Measurements from ENCODE around the gene CFDP1. TPM values are rescaled to one million over a fixed set of nuclear protein-coding genes. Genes with fewer than 3 reads are reported as not detected.
A peak's percentile ranks its signal among the peaks of the same experiment; 100 is the strongest.
"Not testable (repeated sequence)": the region's sequence is repeated elsewhere in the genome, so short reads cannot be mapped to it uniquely, and the experiment has no call there.

Gene CFDP1
- total RNA-seq, 2 donors from 2014 or later = 47.5 to 49.7 TPM

- no peak overlapping the region for H3K27ac Mint-ChIP-seq
- DNase-seq (ENCODE audit: low spot score in 2 of 2) (no peak), ATAC-seq (no peak)
- H3K36me3 Mint-ChIP-seq = peaks cover 10% of the 10 kb centered on the region in 2 donors
- H3K9me3 Mint-ChIP-seq = no peaks in the 10 kb centered on the region
Observed at GRCh38 chr16:75282466-75283281, 150.6 kb downstream of the CFDP1 start.

GRCh38 chr16:75281826-75282225, 151.5 kb downstream of the CFDP1 start:
- DNase-seq (ENCODE audit: low spot score in 2 of 2) (no peak), ATAC-seq (no peak)
- no peaks in the 10 kb centered on the region for H3K9me3 Mint-ChIP-seq
- no peak overlapping the region for H3K27ac Mint-ChIP-seq
- H3K36me3 Mint-ChIP-seq = peaks cover 5 to 10% of the 10 kb centered on the region in 2 donors

DNA sequence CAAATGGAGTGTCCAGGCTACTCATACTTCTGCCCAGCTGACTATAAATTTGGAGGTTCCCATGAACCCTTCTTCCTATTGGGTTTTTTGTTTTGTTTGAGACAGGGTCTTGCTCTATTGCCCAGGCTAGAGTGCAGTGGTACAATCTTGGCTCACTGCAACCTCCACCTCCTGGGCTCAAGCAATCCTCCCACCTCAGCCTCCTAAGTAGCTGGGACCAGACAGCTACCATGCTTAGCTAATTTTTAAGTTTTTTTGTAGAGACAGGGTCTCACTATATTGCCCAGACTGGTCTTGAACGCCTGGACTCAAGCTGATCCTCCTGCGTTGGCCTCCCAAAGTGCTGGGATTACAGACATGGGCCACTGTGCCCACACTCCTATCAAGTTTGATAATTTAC, 152.3 kb downstream of the CFDP1 start:
- not testable (repeated sequence) for DNase-seq (ENCODE audit: low spot score in 2 of 2); H3K36me3 Mint-ChIP-seq; ATAC-seq; H3K9me3 Mint-ChIP-seq; H3K27ac Mint-ChIP-seq

GRCh38 chr16:75280331-75280804, 152.9 kb downstream of the CFDP1 start:
- Mint-ChIP-seq H3K36me3 (no peaks in the 10 kb centered on the region), H3K9me3 (no peaks in the 10 kb centered on the region), H3K27ac (no peak overlapping the region)
- no peak for DNase-seq (ENCODE audit: low spot score in 2 of 2)
- no peak for ATAC-seq

GRCh38 chr16:75279305-75279704, 154.0 kb downstream of the CFDP1 start:
- DNase-seq (ENCODE audit: low spot score in 2 of 2) (no peak), ATAC-seq (no peak)
- Mint-ChIP-seq H3K27ac (no peak overlapping the region), H3K36me3 (no peaks in the 10 kb centered on the region), H3K9me3 (no peaks in the 10 kb centered on the region)

DNA sequence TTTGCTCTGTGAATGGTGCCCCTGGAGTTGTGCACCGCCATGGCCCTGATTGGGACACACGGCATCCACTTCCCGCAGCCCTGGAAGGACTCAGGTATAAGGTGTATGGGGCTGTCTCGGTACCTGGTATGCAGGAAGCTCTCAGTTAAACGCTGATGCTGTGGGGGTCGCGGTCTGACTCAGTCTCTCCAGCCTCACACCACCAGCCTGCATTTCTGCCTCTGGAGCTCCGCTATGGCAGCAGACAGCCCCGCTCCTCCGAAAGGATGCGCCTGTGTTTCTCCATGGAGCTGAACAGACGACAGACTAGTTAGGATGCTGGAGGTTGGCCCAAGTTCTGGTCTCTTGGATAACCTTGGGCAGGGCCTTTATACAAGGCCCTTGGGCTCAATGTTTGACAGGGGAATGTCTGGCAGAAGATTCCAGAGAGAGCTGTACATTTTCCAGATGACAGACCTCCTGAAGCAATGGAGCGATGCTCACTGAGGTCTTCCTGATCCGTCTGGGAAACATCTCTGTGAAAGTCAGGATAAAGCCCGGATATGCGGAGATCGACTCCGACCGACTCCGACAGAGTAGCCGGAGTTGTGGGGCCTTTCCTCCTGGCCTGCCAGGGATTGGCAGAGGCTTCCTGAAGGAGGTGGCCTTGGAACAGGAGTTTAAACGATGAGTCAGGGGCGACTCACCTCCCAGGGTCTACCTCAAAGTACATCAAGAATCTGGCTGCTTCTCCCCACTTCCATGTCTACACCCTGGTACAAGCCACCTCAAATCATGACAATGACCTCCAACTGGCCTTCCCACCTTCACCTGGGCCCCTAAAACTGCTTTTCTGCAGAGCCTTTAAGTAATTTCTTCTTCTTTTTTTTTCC, 160.0 kb downstream of the CFDP1 start:
- H3K27ac Mint-ChIP-seq = no peak overlapping the region
- ATAC-seq = no peak
- no peaks in the 10 kb centered on the region for H3K36me3 Mint-ChIP-seq
- no peaks in the 10 kb centered on the region for H3K9me3 Mint-ChIP-seq
- no peak for DNase-seq (ENCODE audit: low spot score in 2 of 2)

DNA sequence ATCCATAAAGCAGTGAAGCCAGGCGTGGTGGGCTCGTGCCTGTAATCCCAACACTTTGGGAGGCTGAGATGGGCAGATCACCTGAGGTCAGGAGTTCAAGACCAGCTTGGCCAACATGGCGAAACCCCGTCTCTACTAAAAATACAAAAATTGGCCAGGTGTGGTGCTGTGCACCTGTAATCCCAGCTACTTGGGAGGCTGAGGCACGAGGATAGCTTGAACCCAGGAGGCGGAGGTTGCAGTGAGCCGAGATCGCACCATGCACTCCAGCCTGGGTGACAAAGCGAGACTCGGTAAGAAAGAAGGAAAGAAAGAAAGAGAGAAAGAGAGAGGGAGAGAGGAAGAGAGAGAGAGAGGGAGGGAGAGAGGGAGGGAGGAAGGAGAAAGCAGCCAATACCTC, 160.7 kb downstream of the CFDP1 start:
- ATAC-seq; H3K9me3 Mint-ChIP-seq; H3K27ac Mint-ChIP-seq; H3K36me3 Mint-ChIP-seq; DNase-seq (ENCODE audit: low spot score in 2 of 2): not testable (repeated sequence)

- DNase-seq (ENCODE audit: low spot score in 2 of 2) (no peak), ATAC-seq (no peak)
- H3K9me3 Mint-ChIP-seq = no peaks in the 10 kb centered on the region
- H3K27ac Mint-ChIP-seq = no peak overlapping the region
- H3K36me3 Mint-ChIP-seq = no peaks in the 10 kb centered on the region
Observed at GRCh38 chr16:75272097-75272551, 161.2 kb downstream of the CFDP1 start.

DNA sequence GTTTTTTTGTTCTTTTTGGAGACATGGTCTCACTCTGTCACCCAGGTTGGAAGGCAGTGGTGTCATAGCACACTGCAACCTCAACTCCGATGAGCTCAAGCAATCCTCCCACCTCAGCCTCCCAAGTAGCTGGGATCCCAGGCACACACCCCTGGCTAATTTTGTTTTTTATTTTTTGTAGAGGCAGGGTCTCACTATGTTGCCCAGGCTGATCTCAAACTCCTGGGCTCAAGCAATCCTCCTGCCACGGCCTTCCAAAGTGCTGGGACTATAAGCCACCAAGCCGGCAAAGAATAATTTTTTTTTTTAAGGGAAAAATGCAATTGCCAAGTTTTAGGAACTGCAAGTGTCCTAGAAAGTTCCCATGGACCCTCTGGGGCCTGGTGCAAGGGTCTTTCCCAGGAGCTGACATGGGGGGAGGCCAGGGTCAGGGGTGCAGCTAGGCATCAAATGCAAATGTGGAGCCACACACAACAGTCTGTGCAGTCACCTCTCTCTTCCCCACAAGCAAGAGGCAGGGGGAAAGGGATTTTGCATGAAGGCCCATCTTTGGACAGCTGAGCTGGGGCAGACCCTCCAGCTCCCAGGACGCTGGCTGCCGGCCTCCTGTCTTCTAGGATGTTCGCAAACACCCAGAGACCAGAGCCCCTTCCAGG, 161.7 kb downstream of the CFDP1 start:
- no peaks in the 10 kb centered on the region for H3K9me3 Mint-ChIP-seq
- H3K27ac Mint-ChIP-seq = no peak overlapping the region
- ATAC-seq (no peak), DNase-seq (ENCODE audit: low spot score in 2 of 2) (no peak)
- H3K36me3 Mint-ChIP-seq = no peaks in the 10 kb centered on the region

GRCh38 chr16:75269358-75269757, 163.9 kb downstream of the CFDP1 start:
- ATAC-seq; H3K36me3 Mint-ChIP-seq; DNase-seq (ENCODE audit: low spot score in 2 of 2); H3K9me3 Mint-ChIP-seq; H3K27ac Mint-ChIP-seq: not testable (repeated sequence)

GRCh38 chr16:75267631-75268264, 165.6 kb downstream of the CFDP1 start:
- peak in 1 of 2 donors; percentile 21 for ATAC-seq

GRCh38 chr16:75266738-75267630, 166.3 kb downstream of the CFDP1 start:
- no peak for DNase-seq (ENCODE audit: low spot score in 2 of 2)
- no peaks in the 10 kb centered on the region for H3K9me3 Mint-ChIP-seq

More at GRCh38 chr16:75267631-75268264, 165.6 kb downstream of the CFDP1 start:
- no peaks in the 10 kb centered on the region for H3K9me3 Mint-ChIP-seq
- H3K27ac Mint-ChIP-seq = no peak overlapping the region
- H3K36me3 Mint-ChIP-seq = peaks cover 0 to 12% of the 10 kb centered on the region in 2 donors
- no peak for DNase-seq (ENCODE audit: low spot score in 2 of 2)

GRCh38 chr16:75265911-75266701, 167.2 kb downstream of the CFDP1 start:
- Mint-ChIP-seq H3K27ac (no peak overlapping the region), H3K9me3 (no peaks in the 10 kb centered on the region), H3K36me3 (peaks cover 0 to 12% of the 10 kb centered on the region in 2 donors)
- DNase-seq (ENCODE audit: low spot score in 2 of 2) (no peak), ATAC-seq (peak in 1 of 2 donors; percentile 36)

More at GRCh38 chr16:75266738-75267630, 166.3 kb downstream of the CFDP1 start:
- no peak overlapping the region for H3K27ac Mint-ChIP-seq
- no peak for ATAC-seq
- H3K36me3 Mint-ChIP-seq = peaks cover 0 to 12% of the 10 kb centered on the region in 2 donors

GRCh38 chr16:75264999-75265910, 168.0 kb downstream of the CFDP1 start:
- no peak overlapping the region for H3K27ac Mint-ChIP-seq
- DNase-seq (ENCODE audit: low spot score in 2 of 2) (no peak), ATAC-seq (no peak)

More at GRCh38 chr16:75264999-75265910, 168.0 kb downstream of the CFDP1 start:
- Mint-ChIP-seq H3K36me3 (peaks cover 0 to 12% of the 10 kb centered on the region in 2 donors), H3K9me3 (no peaks in the 10 kb centered on the region)
